Activated CD8-positive, alpha-beta memory T cell treated with anti-CD3 and anti-CD28 coated beads, Interleukin-2, amount 50 U/mL, for 1 hour (primary cell): ENCODE data around the gene PRDM8.
"Not testable (repeated sequence)": the region's sequence is repeated elsewhere in the genome, so short reads cannot be mapped to it uniquely, and the experiment has no call there.

ENCODE experiments used
- DNase-seq: peaks from one replicate; pipeline ENCODE4 v3.0.0-alpha.2; 2020; ENCODE audit errors: extremely low read depth

Gene PRDM8

DNA sequence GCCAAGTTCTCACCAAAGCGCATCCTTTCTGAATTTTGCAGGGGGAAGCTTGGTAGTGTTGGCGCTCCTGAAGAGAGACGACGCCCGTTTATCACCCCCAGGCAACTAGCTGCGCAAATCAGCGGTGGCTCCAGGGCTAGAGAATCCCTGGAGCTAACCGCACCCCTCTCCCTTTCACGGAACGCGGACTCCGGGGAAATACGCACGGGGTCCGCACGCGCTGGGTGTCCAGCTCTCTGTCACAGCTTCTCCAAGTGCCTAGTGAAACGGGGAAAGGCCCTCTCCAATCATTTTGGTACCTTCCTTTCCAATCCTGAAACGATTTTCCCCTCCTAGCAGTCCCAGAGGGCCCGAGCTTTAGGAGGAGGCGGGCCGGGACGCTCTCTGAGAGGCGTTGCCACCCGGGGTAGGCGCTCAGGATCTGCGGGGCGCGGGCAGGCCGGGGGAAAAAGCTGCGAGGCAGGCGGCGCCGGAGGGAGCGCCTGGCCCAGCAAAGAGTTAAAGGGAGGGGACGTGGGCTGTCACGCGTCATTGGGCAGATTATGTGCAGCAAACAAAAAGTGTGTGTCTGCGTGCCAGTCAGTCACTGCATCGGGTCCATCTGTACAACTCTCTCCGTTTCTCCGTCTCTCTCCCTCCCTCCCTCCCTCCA, at the start of gene PRDM8:
Gene PRDM8, plus strand, starts transcription at position 582 of the 652 bp plus-strand sequence. CDS start 2,578 bp downstream, outside the sequence.
- DNase-seq = no peak

DNA sequence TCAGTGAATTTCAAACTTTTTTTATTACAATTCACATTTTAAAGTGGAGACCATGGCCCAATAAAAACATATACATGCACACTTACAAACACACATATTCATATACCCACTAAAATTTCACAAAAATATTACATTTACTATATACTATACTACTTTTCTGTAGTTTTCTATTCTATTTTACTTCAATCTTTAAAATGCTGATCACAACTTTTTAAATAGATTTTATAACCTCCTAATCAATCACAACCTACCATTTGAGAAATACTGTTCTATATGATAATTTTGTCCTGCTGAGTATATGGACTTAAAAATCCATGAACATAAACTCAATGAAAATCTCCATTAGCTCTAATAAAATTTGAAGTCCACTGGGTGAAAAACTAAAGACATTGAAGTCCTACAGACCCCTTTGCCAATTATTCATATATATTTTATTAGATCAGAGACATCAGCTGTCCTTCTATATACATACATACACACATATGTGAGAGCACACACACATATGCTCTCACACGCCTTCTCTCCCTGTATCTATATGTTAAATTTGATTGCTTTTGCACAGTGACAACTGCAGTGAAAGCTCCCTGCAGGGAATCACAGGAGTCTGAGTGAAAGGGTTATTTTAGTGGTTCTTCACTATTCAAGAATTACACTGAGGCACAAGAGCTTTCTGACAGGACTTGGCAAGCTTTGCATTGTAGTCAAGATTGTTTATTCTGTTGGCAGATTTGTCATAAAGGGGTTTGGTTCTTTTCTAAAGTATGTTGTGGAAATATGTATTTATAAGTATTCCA, 46.7 kb upstream of the PRDM8 start:
- no peak for DNase-seq

DNA sequence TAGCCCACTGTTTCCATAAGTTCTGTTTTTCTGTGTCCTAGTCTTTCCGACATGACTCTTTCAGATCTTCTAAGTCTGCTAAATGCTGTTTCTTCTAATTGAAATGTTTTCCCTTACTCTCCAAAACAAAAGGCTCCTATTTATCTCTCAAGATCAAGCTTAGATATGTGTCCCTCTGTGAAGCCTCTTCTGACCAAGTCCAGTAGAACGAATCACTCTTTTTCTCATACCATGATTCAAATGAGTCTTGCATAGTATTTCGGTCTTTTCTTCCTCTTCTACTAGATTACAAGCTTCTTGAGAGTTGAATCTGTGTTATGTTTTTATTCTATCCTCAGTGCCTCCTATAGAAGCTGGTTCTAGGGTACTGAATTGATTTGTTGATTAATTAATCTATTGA, 45.3 kb upstream of the PRDM8 start:
- DNase-seq = no peak

DNA sequence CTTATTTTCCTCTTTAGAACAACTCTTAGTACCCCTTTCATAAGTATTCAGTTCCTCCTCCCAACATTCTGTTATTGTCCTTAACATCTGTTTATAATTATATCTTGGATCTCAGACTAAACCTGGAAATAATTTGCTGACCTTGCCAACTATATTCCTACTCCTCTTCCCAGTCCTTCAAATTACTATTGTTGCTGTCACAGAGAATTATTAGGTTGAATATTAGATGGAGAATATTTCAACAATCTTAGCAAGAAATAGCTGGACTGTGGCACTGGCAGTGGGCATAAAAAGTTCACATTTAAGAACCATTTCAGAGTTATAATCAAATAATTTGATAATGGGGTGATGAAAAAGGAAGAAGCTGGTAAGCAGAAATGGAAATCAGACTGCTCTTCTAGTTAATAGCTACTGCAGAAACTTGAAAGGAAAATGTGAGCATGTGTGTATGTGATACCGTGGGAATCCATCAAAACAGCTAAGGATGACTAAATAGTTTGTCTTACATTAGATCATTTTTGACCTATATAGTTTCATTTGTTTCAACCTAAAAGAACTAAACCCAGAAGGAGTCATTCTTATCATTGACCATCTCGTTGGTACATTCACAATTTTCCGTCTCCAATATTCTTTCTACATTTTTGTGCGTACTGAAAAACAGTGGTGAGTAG, 43.3 kb upstream of the PRDM8 start:
- DNase-seq = no peak

DNA sequence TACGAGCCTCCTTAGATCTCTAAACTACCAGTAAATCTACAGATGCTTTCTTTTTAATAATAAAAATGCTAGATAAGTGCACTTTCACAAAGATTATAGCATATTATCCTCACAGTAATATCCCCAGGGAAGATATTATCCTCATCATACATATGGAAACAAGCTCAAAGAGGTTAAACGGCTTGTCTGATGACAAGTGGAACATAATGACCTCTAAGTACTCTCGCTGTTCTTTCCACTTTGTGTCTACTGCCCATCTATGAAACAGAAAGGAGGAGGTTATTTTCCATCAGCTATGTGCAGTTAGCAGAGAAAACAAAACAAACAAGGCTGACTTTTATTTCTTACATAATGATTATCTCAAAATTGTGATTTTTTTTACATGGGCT, 42.8 kb upstream of the PRDM8 start:
- DNase-seq = no peak

DNA sequence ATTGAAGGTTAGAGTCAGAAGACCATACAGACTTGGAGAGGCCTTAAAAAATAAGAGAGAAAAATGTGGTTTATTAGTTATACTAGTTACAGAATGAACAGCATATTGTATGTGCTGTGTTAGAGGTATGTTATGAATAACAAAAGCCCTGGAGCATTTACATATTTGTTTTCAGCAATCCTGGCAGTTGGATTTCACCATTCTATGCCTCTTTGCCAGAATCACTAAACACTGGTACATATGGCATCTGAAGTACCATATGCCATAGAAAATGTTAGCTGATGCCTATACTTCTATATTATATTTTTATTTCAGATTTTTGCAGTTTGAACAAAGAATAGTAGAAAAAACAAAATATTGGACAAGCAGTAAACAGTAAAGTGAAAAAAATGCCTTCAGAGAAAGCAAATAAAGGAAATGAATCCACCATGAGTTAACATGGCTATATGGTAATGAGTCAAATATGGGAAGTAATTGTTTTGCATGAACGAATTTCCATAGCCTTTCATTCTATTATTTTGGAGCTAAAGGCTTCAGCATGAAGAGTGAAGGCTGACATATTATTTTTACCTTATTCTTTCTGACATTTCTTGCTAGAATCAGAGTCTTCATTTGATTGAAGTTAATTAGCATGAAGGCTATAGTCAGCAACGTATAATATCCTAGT, 41.9 kb upstream of the PRDM8 start:
- DNase-seq = no peak

DNA sequence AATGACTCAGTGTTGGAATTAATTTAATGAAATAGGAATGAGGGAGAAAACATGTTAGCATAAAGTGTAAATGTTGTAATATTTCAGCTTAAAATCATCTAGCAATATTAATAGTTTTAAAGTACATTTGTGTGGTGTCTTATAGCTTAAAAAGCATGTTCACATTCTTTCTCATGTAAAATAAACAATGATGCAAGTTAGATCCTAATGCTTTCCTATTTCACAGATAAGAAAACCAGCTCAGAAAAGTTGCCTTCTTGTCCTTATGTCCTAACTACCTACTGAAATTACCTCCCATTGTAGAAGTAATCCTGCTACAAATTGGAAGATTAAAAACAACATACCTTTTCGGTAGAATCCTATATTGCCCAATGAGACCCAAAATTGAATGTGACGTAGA, 40.9 kb upstream of the PRDM8 start:
- DNase-seq = no peak

DNA sequence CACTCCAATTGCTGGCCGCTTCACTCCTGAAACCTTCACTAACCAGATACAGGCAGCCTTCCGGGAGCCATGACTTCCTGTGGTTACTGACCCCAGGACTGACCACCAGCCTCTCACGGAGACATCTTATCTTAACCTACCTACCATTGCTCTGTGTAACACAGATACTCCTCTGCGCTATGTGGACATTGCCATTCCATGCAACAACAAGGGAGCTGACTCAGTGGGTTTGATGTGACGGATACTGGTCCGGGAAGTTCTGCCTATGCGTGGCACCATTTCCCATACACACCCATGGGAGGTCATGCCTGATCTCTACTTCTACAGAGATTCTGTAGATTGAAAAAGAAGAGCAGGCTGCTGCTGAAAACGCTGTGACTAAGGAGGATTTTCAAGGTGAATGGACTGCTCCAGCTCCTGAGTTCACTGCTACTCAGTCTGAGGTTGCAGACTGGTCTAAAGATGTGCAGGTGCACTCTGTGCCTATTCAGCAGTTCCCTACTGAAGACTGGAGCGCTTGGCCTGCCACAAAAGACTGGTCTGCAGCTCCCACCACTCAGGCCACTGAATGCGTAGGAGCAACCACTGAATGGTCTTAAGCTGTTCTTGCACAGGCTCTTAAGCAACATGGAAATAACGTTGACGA, 35.8 kb upstream of the PRDM8 start:
- no peak for DNase-seq

DNA sequence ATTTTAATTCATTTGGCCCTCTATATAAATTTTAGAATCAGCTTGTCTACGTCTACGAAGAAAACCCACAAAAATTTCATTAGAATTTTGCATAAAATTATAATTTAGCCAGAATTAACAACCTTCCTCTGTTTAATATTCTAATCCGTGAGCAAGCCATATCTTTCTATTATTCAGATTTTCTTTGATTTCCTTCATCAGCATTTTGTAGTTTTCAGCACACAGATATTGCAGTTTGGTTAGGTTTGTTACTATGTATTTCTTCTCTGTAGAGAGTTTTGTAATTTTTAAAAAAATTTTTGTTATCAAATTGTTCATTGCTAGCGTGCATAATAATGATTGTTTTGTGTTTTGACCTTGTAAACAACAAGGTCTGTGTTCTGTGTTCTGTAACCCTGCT, 34.9 kb upstream of the PRDM8 start:
- DNase-seq = no peak

DNA sequence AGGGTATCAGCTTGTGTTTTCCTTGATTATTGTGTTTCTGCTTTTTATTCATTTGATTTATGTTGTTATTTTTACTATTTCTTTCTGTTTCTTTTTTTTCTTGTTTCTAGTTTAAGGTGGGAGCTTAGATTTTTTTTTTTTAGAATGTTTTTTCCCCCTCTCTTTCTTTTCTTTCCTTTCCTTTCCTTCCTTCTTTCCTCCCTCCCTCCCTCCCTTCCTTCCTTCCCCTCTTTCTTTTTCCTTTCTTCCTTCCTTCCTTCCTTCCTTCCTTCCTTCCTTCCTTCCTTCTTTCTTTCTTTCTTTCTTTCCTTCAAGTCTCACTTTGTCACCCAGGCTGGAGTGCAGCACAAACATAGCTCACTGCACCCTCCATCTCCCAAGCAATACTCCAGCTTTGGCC, 31.4 kb upstream of the PRDM8 start:
- DNase-seq = no peak

DNA sequence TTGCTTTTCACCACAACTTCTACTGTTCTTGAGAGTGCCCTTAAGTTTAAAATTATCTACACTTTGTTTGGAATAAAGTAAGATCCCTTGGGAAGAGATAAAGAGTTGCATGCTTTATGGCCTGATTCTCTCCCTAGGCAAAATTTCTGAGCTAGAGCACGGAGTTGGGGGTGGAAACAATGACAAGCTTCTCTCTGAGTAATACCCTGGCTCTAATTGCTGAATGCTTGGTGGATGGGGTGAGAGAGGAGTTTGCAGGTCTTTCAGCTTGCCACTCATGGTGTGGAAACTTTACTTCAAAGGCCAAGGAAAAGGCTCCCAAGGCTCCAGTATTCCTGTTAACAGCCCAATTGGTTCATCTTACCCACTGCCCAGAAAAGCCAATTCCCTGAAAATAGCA, 26.1 kb upstream of the PRDM8 start:
- no peak for DNase-seq

DNA sequence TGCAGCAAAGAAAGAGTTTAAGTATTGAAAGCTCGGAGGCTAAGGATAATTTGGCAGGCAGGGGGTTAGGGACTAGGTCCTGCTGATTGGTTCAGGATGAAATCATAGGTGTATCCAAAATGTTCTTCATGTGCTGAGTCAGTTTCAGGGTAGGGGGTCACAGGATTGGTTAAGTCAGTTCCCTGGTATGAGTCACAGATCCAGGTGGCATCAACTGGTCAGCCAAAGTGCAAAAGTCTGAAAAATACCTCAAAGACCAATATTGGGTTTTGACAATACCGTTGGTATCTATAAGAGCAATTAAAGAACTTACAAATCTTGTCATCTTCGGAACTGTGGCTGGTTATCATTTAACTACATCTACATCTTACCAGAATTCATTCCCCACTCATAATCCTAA, 25.6 kb upstream of the PRDM8 start:
- no peak for DNase-seq

DNA sequence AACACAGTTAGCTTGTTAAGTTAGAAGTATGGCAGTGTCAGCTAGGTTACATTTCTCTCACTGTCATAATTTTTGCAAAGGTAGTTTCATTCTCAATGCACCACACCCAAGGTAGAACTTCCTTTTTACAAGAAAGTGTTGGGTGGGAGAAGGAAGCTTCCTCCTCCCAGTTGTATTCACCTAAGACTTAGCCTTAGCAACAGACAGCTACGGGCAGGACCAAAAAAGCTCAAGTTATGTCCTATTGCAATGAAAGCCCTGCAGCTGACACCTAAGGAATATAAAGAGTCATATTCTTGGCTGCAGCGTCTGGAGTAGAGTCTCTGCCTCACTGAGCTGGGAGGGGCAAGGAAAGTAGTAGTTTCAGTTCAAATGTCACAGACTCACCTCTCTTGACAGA, 25.1 kb upstream of the PRDM8 start:
- no peak for DNase-seq

DNA sequence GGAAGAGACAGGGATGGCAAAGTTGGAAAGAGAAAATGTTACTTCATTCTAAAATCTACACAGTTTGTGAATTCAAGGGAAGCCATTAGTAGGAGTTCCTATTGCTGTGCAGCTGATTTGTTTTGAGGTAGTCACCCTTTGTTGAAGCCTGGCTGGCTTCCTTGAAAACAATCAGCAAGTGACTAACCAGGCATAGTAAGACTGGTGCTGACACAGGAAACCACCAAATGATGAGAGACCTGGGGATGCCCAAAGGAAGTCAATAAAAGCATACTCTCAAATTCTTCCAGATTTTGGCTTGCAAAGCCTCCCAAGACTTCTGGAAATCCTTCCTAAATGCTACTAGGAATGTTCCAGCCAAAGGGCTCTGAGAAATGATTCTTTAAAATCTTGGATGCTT, 23.9 kb upstream of the PRDM8 start:
- no peak for DNase-seq

DNA sequence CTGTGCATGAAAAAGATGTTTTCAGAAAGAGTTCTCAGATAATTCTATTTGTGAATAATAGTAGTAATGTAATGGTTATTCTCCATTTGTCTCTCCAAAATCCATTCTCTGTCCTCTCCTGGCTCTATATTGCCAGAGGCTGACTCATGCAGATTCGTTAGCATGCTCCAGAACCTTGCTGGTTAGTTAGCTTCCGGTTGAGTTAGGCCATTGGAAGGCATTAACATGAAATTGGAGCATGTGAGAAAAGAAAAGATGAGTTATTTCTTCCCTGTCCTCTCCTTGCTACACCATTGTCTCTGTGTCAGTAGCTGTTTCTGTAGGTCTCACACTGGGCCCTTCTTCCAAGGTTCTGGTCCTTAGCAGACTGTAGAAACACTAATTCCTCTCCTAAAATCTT, 23.5 kb upstream of the PRDM8 start:
- no peak for DNase-seq

DNA sequence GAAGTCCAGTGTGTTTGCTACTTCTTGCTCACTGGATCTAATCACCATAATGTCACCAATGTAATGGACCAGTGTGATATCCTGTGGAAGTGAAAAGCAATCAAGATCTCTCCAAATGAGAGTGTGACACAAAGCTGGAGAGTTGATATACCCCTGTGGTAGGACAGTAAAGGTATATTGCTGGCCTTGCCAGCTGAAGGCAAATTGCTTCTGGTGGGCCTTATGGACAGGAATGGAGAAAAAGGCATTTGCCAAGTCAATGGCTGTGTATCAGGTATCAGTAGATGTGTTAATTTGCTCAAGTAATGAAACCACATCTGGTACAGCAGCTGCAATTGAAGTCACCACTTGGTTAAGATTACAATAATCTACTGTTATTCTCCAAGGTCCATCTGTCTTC, 19.5 kb upstream of the PRDM8 start:
- DNase-seq = not testable (repeated sequence)

DNA sequence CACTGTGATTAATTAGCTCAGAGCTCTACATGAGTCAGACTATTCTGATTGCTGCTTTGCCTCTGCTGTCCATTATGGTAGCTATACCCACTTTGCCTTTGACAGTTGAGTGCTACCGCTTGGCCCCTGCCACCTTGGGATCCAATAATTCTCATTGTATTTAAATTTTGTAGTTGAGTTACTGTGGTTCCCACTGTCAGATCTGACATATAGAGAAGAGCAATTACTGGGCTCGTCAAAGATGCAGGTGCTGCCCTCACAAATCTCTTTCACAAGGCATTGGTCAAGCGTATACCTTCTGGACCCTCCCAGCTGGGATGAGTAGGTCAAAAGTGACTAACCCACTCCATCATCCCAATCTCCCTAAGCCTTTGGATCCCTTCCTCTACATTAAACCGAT, 18.3 kb upstream of the PRDM8 start:
- no peak for DNase-seq

DNA sequence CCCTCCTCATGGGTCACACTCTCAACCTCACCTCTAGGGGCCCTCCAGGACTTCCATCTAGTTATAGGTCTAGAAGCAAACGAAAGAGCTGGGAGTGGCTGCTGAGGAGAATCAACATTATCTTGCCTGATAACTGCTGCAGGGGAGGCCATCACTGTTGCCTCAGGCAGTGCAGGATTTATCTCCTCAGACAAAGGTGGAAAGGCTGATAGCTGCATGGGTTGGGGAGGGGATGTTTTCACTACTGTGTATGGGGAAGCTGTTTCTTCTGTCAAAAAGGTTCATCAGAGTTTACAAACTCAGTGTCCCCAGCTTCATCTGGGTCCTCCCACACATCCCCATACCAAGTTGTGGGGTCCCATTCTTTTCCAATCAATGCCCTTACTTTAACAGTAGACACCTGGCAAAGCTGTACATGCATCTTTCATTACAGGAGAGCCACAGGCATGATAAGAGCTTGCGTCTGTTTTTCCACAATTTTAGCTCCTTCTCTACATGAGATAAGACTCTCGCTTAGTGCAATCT, 17.6 kb upstream of the PRDM8 start:
- DNase-seq = no peak

DNA sequence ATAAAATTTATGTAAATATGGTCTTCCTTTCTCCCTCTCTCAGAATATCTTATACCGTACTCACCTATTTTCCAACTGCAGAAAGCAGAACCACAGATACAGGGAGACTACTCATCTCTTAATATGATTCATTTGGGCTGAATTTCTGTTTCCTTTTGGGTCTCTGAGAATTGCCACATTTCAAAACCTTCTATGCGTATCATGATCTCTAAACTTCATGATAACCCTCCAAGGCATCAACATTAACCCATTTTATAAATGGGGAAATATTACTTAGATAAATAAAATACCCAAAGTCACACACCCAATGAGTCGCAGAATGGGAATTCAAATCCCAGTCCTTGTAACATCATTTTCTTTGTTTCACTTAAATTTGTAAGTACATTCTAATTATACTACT, 16.6 kb upstream of the PRDM8 start:
- no peak for DNase-seq

DNA sequence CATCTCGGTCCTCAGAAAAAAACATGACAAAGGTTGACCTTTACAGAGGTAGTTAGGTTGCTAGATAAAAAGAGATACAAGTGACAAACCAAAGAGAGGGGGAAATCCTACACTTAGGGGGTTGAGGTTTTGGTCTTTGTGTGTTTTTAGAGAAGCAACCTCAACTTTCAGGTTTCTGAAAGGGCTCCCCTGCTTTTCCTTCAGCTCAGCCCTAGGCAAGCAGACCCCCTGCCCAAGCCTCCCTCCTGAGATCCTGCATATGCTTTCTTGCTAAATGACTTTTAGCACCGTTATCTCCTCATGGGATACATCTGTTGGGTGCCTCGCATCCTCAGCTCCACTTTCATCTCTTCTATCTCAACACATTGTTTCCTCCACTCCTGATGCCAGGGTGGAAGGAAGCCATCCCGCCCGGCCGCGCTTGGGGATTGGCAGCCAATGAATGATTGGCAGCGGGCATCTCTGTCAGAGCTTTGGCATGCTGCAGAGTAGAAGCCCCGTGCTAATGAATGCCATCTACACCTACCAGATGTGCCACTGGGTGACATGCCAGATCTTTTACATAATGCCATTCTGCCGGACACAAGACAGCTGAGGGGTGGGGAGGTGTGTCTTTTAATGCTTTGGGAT, 15.0 kb upstream of the PRDM8 start:
- DNase-seq = no peak
